Panc1 (cell line): Measurements from ENCODE around the gene TRO.

Source experiments
- POLR2AphosphoS5 ChIP-seq: IDR thresholded peaks from 2 replicates; pipeline ENCODE4 v1.6.1; 2012; ENCODE audit warnings: mild to moderate bottlenecking, low read depth, low read length, moderate library complexity
- REST ChIP-seq, 2 experiments: IDR thresholded peaks; 2 replicates each; pipeline ENCODE4 v1.6.1; 2011 to 2012; ENCODE audit warnings: low read depth in 2 of 2, control low read depth in 1 of 2, low read length in 1 of 2, mild to moderate bottlenecking in 1 of 2, moderate library complexity in 1 of 2; ENCODE audit not compliant: insufficient read depth in 1 of 2
- SIN3A ChIP-seq: IDR thresholded peaks from 2 replicates; pipeline ENCODE4 v1.6.1; 2012; ENCODE audit warnings: low read depth, mild to moderate bottlenecking, low read length, moderate library complexity, borderline replicate concordance; ENCODE audit not compliant: insufficient read depth
- TF ChIP-seq, protein P1 (sequence below): fragments of 450-650 bp; IDR thresholded peaks from 2 replicates; pipeline ENCODE4 v1.5.1; 2017; ENCODE audit warnings: mild to moderate bottlenecking

DNA sequence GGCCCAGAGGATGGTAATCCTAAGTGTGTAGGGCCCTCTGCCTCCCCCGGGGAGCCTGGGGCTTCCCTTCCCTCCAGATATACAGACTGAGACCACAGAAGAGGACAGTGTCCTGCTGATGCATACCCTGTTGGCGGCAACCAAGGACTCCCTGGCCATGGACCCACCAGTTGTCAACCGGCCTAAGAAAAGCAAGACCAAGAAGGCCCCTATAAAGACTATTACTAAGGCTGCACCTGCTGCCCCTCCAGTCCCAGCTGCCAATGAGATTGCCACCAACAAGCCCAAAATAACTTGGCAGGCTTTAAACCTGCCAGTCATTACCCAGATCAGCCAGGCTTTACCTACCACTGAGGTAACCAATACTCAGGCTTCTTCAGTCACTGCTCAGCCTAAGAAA lies 1.9 kb downstream of the TRO start:
- no peak for TF ChIP-seq POLR2AphosphoS5
- TF ChIP-seq SIN3A: no peak
- TF ChIP-seq, protein P1, sequence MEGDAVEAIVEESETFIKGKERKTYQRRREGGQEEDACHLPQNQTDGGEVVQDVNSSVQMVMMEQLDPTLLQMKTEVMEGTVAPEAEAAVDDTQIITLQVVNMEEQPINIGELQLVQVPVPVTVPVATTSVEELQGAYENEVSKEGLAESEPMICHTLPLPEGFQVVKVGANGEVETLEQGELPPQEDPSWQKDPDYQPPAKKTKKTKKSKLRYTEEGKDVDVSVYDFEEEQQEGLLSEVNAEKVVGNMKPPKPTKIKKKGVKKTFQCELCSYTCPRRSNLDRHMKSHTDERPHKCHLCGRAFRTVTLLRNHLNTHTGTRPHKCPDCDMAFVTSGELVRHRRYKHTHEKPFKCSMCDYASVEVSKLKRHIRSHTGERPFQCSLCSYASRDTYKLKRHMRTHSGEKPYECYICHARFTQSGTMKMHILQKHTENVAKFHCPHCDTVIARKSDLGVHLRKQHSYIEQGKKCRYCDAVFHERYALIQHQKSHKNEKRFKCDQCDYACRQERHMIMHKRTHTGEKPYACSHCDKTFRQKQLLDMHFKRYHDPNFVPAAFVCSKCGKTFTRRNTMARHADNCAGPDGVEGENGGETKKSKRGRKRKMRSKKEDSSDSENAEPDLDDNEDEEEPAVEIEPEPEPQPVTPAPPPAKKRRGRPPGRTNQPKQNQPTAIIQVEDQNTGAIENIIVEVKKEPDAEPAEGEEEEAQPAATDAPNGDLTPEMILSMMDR: no peak
- no peak for TF ChIP-seq REST (IDR thresholded peaks at IDR 0.05; ENCODE audit: insufficient read depth in 1 of 2, low read depth in 2 of 2, low read length in 1 of 2)
